Trophoblast cell (in vitro differentiated cells and primary cell): Measurements from ENCODE around the gene FRMD8.

Source experiments
- DNase-seq, 2 donors: peaks; one replicate each; pipeline ENCODE4 v3.0.0-alpha.2; 2016
- H2AFZ ChIP-seq: 2 replicates; pipeline ENCODE4 v1.6.1; 2013; ENCODE audit warnings: low read length, moderate library complexity, mild to moderate bottlenecking; ENCODE audit not compliant: insufficient read depth, poor library complexity
- H2AK5ac ChIP-seq: 2 replicates; pipeline ENCODE4 v1.6.1; 2013; ENCODE audit warnings: mild to moderate bottlenecking, low read length
- H2BK120ac ChIP-seq: 2 replicates; pipeline ENCODE4 v1.6.1; 2013; ENCODE audit warnings: low read length, mild to moderate bottlenecking, moderate library complexity; ENCODE audit not compliant: insufficient read depth, poor library complexity
- H2BK12ac ChIP-seq: 2 replicates; pipeline ENCODE4 v1.6.1; 2013; ENCODE audit warnings: mild to moderate bottlenecking, low read length, moderate library complexity
- H2BK5ac ChIP-seq: 2 replicates; pipeline ENCODE4 v1.6.1; 2013; ENCODE audit warnings: low read length, low read depth, moderate library complexity, mild to moderate bottlenecking; ENCODE audit not compliant: poor library complexity
- H3K14ac ChIP-seq: 2 replicates; pipeline ENCODE4 v1.6.1; 2013; ENCODE audit warnings: mild to moderate bottlenecking, low read length
- H3K18ac ChIP-seq: 2 replicates; pipeline ENCODE4 v1.6.1; 2013; ENCODE audit warnings: mild to moderate bottlenecking, low read length
- H3K23ac ChIP-seq: 2 replicates; pipeline ENCODE4 v1.6.1; 2013; ENCODE audit warnings: low read length
- H3K27ac ChIP-seq: 2 replicates; pipeline ENCODE4 v1.5.1; 2013; ENCODE audit warnings: low read depth, mild to moderate bottlenecking, inconsistent platforms, low read length, moderate library complexity
- H3K27me3 ChIP-seq: 2 replicates; pipeline ENCODE4 v1.6.1; 2013; ENCODE audit warnings: inconsistent platforms, mild to moderate bottlenecking, low read length, moderate library complexity; ENCODE audit not compliant: insufficient read depth
- H3K36me3 ChIP-seq, 2 experiments: 1 replicate in 1 of 2; 2 replicates in 1 of 2; pipeline ENCODE4 v1.6.1; 2013; ENCODE audit warnings: low read length in 2 of 2, mild to moderate bottlenecking in 2 of 2, moderate library complexity in 1 of 2; ENCODE audit not compliant: insufficient read depth in 2 of 2, control insufficient read depth in 1 of 2
- H3K4ac ChIP-seq: 2 replicates; pipeline ENCODE4 v1.6.1; 2013; ENCODE audit warnings: low read depth, mild to moderate bottlenecking, low read length, moderate library complexity
- H3K4me1 ChIP-seq, 2 experiments: 1 replicate in 1 of 2; 2 replicates in 1 of 2; pipeline ENCODE4 v1.6.1; 2013; ENCODE audit warnings: low read length in 2 of 2, mild to moderate bottlenecking in 2 of 2, moderate library complexity in 1 of 2; ENCODE audit not compliant: insufficient read depth in 2 of 2, control insufficient read depth in 1 of 2
- H3K4me2 ChIP-seq: 2 replicates; pipeline ENCODE4 v1.6.1; 2013; ENCODE audit warnings: inconsistent platforms, mild to moderate bottlenecking, low read length, moderate library complexity
- H3K4me3 ChIP-seq: 2 replicates; pipeline ENCODE4 v1.5.1; 2013; ENCODE audit warnings: mild to moderate bottlenecking, low read depth, low read length, inconsistent platforms
- H3K79me1 ChIP-seq: one replicate; pipeline ENCODE4 v1.6.1; 2013; ENCODE audit warnings: low read length
- H3K79me2 ChIP-seq: 2 replicates; pipeline ENCODE4 v1.6.1; 2013; ENCODE audit warnings: low read length, mild to moderate bottlenecking; ENCODE audit not compliant: control insufficient read depth, insufficient read depth, poor library complexity
- H3K9ac ChIP-seq: 2 replicates; pipeline ENCODE4 v1.6.1; 2013; ENCODE audit warnings: mild to moderate bottlenecking, low read length
- H3K9me3 ChIP-seq: 2 replicates; pipeline ENCODE4 v1.6.1; 2013; ENCODE audit warnings: low read depth, mild to moderate bottlenecking, control low read depth, inconsistent platforms, low read length; ENCODE audit not compliant: insufficient read depth
- H4K12ac ChIP-seq: 2 replicates; pipeline ENCODE4 v1.6.1; 2013; ENCODE audit warnings: low read depth, mild to moderate bottlenecking, low read length, moderate library complexity
- H4K8ac ChIP-seq: 2 replicates; pipeline ENCODE4 v1.6.1; 2013; ENCODE audit warnings: low read depth, mild to moderate bottlenecking, low read length, moderate library complexity
- H4K91ac ChIP-seq: one replicate; pipeline ENCODE4 v1.6.1; 2013; ENCODE audit warnings: low read depth, mild to moderate bottlenecking, low read length, moderate library complexity
- WGBS: extraction: QIAGEN DNeasy Blood & Tissue Kit; methylation state at CpG from one replicate; pipeline ENCODE4 v1.1.7; 2013; ENCODE audit warnings: missing lambda C conversion rate; ENCODE audit not compliant: insufficient read length, insufficient coverage; ENCODE audit errors: extremely low coverage; 5-methylcytosine and 5-hydroxymethylcytosine counted together

FRMD8 gene

GRCh38 chr11:65414776-65415498 lies 28.5 kb downstream of the FRMD8 start:
- no peak overlapping the region for H2BK120ac ChIP-seq
- no peak overlapping the region for H2BK12ac ChIP-seq
- H4K12ac ChIP-seq, result no peak overlapping the region
- no peaks in the 10 kb centered on the region for H3K9me3 ChIP-seq
- no peak overlapping the region for H3K4ac ChIP-seq
- H3K9ac ChIP-seq, result peak overlapping the region; percentile 4
- no peaks in the 10 kb centered on the region for H3K27me3 ChIP-seq
- peaks cover 11% of the 10 kb centered on the region for H3K79me2 ChIP-seq
- H2AFZ ChIP-seq, result no peak overlapping the region
- WGBS, result no CpG with 5 or more reads among the region's 11 CpGs
- no peak overlapping the region for H2BK5ac ChIP-seq
- DNase-seq, result peak in 1 of 2 donors; percentile 27
- H3K4me3 ChIP-seq, result no peak overlapping the region
- no peak overlapping the region for H4K91ac ChIP-seq
- no peak overlapping the region for H3K18ac ChIP-seq
- no peak overlapping the region for H4K8ac ChIP-seq
- no peak overlapping the region for H2AK5ac ChIP-seq
- H3K14ac ChIP-seq, result no peak overlapping the region
- H3K4me1 ChIP-seq, result peaks cover 25 to 33% of the 10 kb centered on the region in 2 experiments
- H3K79me1 ChIP-seq, result peaks cover 28% of the 10 kb centered on the region
- peaks cover 23 to 28% of the 10 kb centered on the region in 2 experiments for H3K36me3 ChIP-seq
- H3K4me2 ChIP-seq, result no peak overlapping the region
- no peak overlapping the region for H3K23ac ChIP-seq
- no peak overlapping the region for H3K27ac ChIP-seq

GRCh38 chr11:65415499-65416340 lies 29.3 kb downstream of the FRMD8 start:
- H3K9me3 ChIP-seq, result no peaks in the 10 kb centered on the region
- H4K91ac ChIP-seq, result no peak overlapping the region
- peaks cover 28 to 39% of the 10 kb centered on the region in 2 experiments for H3K4me1 ChIP-seq
- H3K4ac ChIP-seq, result no peak overlapping the region
- no peak overlapping the region for H3K18ac ChIP-seq
- DNase-seq, result no peak
- H3K79me1 ChIP-seq, result peaks cover 32% of the 10 kb centered on the region
- H2BK12ac ChIP-seq, result peak overlapping the region; percentile 19
- H4K12ac ChIP-seq, result peak overlapping the region; percentile 12
- H3K36me3 ChIP-seq, result peaks cover 23 to 26% of the 10 kb centered on the region in 2 experiments
- peaks cover 13% of the 10 kb centered on the region for H3K79me2 ChIP-seq
- peak overlapping the region; percentile 25 for H2AK5ac ChIP-seq
- peak overlapping the region; percentile 6 for H3K14ac ChIP-seq
- no peak overlapping the region for H3K23ac ChIP-seq
- peak overlapping the region; percentile 4 for H3K9ac ChIP-seq
- H2AFZ ChIP-seq, result peak overlapping the region; percentile 32
- H3K4me3 ChIP-seq, result no peak overlapping the region
- no CpG with 5 or more reads among the region's 11 CpGs for WGBS
- no peak overlapping the region for H2BK5ac ChIP-seq
- no peak overlapping the region for H3K27ac ChIP-seq
- H3K27me3 ChIP-seq, result no peaks in the 10 kb centered on the region
- peak overlapping the region; percentile 51 for H3K4me2 ChIP-seq
- H4K8ac ChIP-seq, result no peak overlapping the region
- H2BK120ac ChIP-seq, result no peak overlapping the region

DNA sequence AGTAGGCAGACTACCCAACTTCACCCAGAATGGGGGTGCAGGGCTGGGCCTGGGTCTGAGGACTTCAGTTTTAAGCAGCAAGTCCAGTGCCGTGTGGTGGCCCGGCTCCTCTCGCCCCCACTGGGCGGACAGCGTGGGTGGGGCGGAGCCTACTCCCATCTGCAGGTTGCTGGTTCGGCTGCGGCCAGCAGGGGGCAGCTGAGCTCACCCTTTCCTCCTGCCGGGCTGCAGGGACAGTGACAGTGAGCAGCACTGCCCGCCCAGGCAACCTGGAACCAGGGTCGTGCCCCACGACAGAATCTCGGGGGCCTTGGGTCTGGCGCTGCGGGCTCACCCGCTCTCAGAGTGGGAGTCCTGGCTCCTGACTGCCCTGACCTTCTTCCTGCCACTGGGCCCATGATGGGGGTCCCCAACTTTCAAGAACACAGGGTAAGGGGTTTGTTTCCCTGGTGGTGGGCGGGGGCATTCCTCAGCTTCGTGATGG lies 29.9 kb downstream of the FRMD8 start:
- no peak overlapping the region for H3K23ac ChIP-seq
- peak overlapping the region; percentile 19 for H2BK12ac ChIP-seq
- no CpG with 5 or more reads among the region's 18 CpGs for WGBS
- no peaks in the 10 kb centered on the region for H3K27me3 ChIP-seq
- peak; percentile 88 to 94 for DNase-seq
- no peak overlapping the region for H3K9ac ChIP-seq
- peak overlapping the region; percentile 15 for H2BK5ac ChIP-seq
- peak overlapping the region; percentile 51 for H3K4ac ChIP-seq
- H3K79me1 ChIP-seq, result peaks cover 38% of the 10 kb centered on the region
- H2AFZ ChIP-seq, result peak overlapping the region; percentile 32
- no peak overlapping the region for H3K4me3 ChIP-seq
- no peak overlapping the region for H4K8ac ChIP-seq
- H3K4me1 ChIP-seq, result peaks cover 33 to 42% of the 10 kb centered on the region in 2 experiments
- H3K18ac ChIP-seq, result peak overlapping the region; percentile 6
- peaks cover 16 to 20% of the 10 kb centered on the region in 2 experiments for H3K36me3 ChIP-seq
- H4K12ac ChIP-seq, result peak overlapping the region; percentile 12
- H3K79me2 ChIP-seq, result peaks cover 16% of the 10 kb centered on the region
- no peak overlapping the region for H2BK120ac ChIP-seq
- H3K9me3 ChIP-seq, result no peaks in the 10 kb centered on the region
- peak overlapping the region; percentile 50 for H4K91ac ChIP-seq
- no peak overlapping the region for H3K27ac ChIP-seq
- no peak overlapping the region for H2AK5ac ChIP-seq
- H3K4me2 ChIP-seq, result peak overlapping the region; percentile 51
- peak overlapping the region; percentile 52 for H3K14ac ChIP-seq

DNA sequence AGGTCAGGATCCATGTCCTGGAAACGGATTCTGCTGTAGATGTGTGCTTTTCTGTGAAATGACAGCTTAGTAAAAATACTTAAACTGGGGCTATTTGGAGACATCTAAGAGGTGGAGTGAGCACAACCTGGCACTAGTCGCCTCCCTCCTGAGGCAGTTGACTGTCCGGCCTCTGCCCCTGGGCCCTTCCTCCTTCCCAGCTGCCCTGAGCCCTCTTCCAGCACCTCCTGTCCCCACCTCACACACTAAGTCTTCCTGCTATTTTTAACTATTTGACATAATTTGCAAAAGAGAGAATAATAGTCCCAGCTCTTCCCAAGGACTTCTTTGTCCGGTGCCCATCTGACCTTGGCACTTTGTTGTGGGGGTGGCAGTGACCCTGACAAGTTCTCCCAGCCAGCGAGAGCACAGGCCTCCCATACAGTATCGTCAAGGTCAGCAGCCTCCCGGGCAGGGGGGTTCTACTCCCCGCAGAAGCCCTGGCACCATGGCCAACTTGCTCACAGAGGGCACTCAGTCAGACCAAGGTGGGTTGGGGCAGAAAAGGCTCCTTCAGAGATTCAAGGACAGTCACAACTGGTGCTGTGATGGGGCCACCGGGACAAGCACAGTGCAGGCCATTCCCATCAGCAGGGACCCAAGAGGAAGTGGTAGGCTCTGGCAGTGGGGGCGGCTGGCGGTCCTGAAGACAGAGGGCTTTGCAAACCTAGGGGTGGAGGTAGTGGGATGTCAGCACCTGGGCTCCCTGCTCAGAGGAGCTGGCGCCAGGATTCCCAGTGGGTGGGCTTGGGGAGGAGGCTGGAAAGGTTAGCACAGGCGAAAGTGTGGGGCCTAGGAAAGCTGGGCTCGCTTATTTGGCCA lies 30.6 kb downstream of the FRMD8 start:
- H3K4me3 ChIP-seq, result no peak overlapping the region
- H2BK12ac ChIP-seq, result peak overlapping the region; percentile 61
- H2BK120ac ChIP-seq, result peak overlapping the region; percentile 46
- peaks cover 10 to 13% of the 10 kb centered on the region in 2 experiments for H3K36me3 ChIP-seq
- H4K91ac ChIP-seq, result peak overlapping the region; percentile 100
- H3K14ac ChIP-seq, result peak overlapping the region; percentile 34
- peaks cover 38 to 48% of the 10 kb centered on the region in 2 experiments for H3K4me1 ChIP-seq
- H3K9me3 ChIP-seq, result no peaks in the 10 kb centered on the region
- H3K23ac ChIP-seq, result no peak overlapping the region
- peak overlapping the region; percentile 51 for H3K4ac ChIP-seq
- H2AFZ ChIP-seq, result no peak overlapping the region
- H4K12ac ChIP-seq, result no peak overlapping the region
- no peak overlapping the region for H3K9ac ChIP-seq
- no CpG with 5 or more reads among the region's 14 CpGs for WGBS
- H3K4me2 ChIP-seq, result peak overlapping the region; percentile 51
- peaks cover 22% of the 10 kb centered on the region for H3K79me2 ChIP-seq
- DNase-seq, result peak in 1 of 2 donors; percentile 23
- no peak overlapping the region for H3K27ac ChIP-seq
- peak overlapping the region; percentile 89 for H2AK5ac ChIP-seq
- no peaks in the 10 kb centered on the region for H3K27me3 ChIP-seq
- peaks cover 44% of the 10 kb centered on the region for H3K79me1 ChIP-seq
- no peak overlapping the region for H4K8ac ChIP-seq
- peak overlapping the region; percentile 15 for H2BK5ac ChIP-seq
- peak overlapping the region; percentile 41 for H3K18ac ChIP-seq
